PC-9 (cell line): ENCODE data around the gene FOXO3.

Source experiments
- EZH2 ChIP-seq: fragments of 200-600 bp; sonication (generic); IDR thresholded peaks from 2 replicates; pipeline ENCODE4 v1.8.0; 2017; ENCODE audit warnings: antibody characterized with exemption, low read depth
- TF ChIP-seq, protein P1 (sequence below): fragments of 200-600 bp; sonication (generic); conservative IDR thresholded peaks from 2 replicates; pipeline ENCODE4 v1.6.1; 2017; ENCODE audit warnings: mixed run types, antibody characterized with exemption, mild to moderate bottlenecking, moderate library complexity

DNA sequence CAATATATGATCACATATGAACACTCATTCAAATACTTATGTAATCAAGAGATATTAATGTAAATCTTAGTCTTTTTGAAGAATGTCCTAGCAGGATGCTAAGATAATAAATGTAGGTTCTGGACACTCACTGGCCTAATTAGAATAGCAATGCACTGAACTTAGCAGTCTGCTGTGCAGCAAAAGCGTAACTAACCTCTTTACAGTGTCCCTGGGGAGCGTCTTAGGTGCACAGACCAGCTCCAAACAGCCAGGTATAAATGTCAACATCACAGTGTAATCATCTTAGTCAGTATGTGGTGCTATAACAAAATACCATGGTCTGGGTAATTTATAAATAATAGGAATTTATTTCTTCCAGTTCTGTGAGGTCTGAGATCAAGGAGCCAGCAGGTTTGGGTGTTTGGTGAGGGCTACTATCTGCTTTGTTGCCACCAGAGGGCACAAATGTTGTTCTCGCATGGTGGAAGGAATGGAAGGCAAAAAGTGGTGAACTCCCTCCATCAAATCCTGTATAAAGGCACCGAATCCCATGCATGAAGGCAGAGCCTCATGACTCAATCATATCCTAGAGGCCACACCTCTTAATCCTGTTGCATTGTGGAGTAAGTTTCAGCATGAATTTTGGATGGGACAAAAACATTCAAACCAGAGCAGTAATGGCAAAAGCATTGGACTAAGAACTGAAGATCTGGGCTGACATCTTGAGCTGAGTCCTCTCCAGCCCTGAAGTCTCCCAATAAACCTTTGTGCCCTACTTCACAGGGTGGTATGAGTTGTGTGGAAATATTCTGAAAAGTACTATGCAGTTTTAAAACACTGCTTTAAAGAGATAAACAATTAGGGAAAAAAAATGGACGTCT is 41.8 kb upstream of the FOXO3 start:
- TF ChIP-seq, protein P1, sequence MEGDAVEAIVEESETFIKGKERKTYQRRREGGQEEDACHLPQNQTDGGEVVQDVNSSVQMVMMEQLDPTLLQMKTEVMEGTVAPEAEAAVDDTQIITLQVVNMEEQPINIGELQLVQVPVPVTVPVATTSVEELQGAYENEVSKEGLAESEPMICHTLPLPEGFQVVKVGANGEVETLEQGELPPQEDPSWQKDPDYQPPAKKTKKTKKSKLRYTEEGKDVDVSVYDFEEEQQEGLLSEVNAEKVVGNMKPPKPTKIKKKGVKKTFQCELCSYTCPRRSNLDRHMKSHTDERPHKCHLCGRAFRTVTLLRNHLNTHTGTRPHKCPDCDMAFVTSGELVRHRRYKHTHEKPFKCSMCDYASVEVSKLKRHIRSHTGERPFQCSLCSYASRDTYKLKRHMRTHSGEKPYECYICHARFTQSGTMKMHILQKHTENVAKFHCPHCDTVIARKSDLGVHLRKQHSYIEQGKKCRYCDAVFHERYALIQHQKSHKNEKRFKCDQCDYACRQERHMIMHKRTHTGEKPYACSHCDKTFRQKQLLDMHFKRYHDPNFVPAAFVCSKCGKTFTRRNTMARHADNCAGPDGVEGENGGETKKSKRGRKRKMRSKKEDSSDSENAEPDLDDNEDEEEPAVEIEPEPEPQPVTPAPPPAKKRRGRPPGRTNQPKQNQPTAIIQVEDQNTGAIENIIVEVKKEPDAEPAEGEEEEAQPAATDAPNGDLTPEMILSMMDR = peak; percentile 64
- TF ChIP-seq EZH2 = no peak
